Stomach (tissue), 9 donors: ENCODE results near the gene ARID5B. TPM values are rescaled to one million over a fixed set of nuclear protein-coding genes. Genes with fewer than 3 reads are reported as not detected.

Experiments used
- DNase-seq, 2 donors: peaks; one replicate each; pipeline versions ENCODE4 v3.0.0 to v3.0.0-alpha.2; 2013 to 2019
- H3K27ac ChIP-seq, 5 donors: fragments of 200-600 bp in 4 of 5; sonication (generic) in 4 of 5; one replicate each; pipeline ENCODE4 v1.5.1; 2013 to 2019; ENCODE audit warnings: mild to moderate bottlenecking in 1 of 5, moderate library complexity in 1 of 5
- H3K27me3 ChIP-seq, 3 donors: fragments of 200-600 bp; sonication (generic); one replicate each; pipeline ENCODE4 v1.5.1; 2017 to 2019; ENCODE audit warnings: mixed run types in 1 of 3
- H3K36me3 ChIP-seq, 4 donors: fragments of 200-600 bp; sonication (generic); 1 replicate in 3 of 4; 2 replicates in 1 of 4; pipeline ENCODE4 v1.5.1; 2016 to 2019
- H3K4me1 ChIP-seq, 4 donors: fragments of 200-600 bp; sonication (generic); one replicate each; pipeline ENCODE4 v1.5.1; 2016 to 2019
- H3K4me3 ChIP-seq, 4 donors: fragments of 200-600 bp; sonication (generic) in 3 of 4; one replicate each; pipeline ENCODE4 v1.5.1; 2016 to 2019; ENCODE audit warnings: mild to moderate bottlenecking in 1 of 4
- H3K9me3 ChIP-seq, 4 donors: fragments of 200-600 bp; sonication (generic); one replicate each; pipeline ENCODE4 v1.5.1; 2016 to 2019
- EP300 ChIP-seq: sonication (generic); formaldehyde crosslinking; IDR thresholded peaks from one replicate; pipeline ENCODE4 v1.6.1; 2017; ENCODE audit warnings: antibody characterized with exemption
- POLR2A ChIP-seq, 4 donors: fragments of 450-650 bp; IDR thresholded peaks; one replicate each; pipeline ENCODE4 v1.6.1; 2016; ENCODE audit warnings: antibody characterized with exemption in 4 of 4, control low read depth in 2 of 4, mild to moderate bottlenecking in 1 of 4, moderate library complexity in 1 of 4
- POLR2AphosphoS5 ChIP-seq, 3 donors: sonication (generic); formaldehyde crosslinking; IDR thresholded peaks; one replicate each; pipeline ENCODE4 v1.6.1; 2016; ENCODE audit warnings: antibody characterized with exemption in 3 of 3
- WGBS, 5 donors: extraction: QIAGEN DNeasy Blood & Tissue Kit in 3 of 5; methylation state at CpG; one replicate each; pipeline versions ENCODE4 v1.1.5 to v1.1.7; 2013 to 2018; 5-methylcytosine and 5-hydroxymethylcytosine counted together
- intact Hi-C: fragments of 100-400 bp; cut with DNase I; formaldehyde crosslinking; loops from one replicate; pipeline ENCODE4 v1.15.1; 2023; ENCODE audit warnings: low total_unique reads
- polyA plus RNA-seq, 3 donors: library from polyadenylated mRNA; stranded (reverse); fragments of 200-250 nt; gene quantifications; one replicate each; pipeline ENCODE4 v1.2.3, GENCODE V29; 2013
- total RNA-seq, 5 donors: library from RNA; depleted of rRNA; stranded (reverse); fragments of >200 nt; gene quantifications; one replicate each; pipeline versions ENCODE4 v1.1.0 to v1.2.3, GENCODE V29; 2014 to 2016
- TF ChIP-seq, protein P1 (sequence below), 7 experiments: fragments of 450-650 bp in 4 of 7; fragments of 200-600 bp in 3 of 7; sonication (generic) in 3 of 7; IDR thresholded peaks; one replicate each; pipeline ENCODE4 v1.5.1; 2016 to 2019; ENCODE audit warnings: antibody characterized with exemption in 7 of 7, control low read depth in 2 of 7, mild to moderate bottlenecking in 1 of 7
- donor health status: healthy with polysubstance abuse.
- donor health status: Bipolar disorder and iron deficiency.
- donor health status: healthy.

ARID5B gene
- total and polyA plus RNA-seq, 8 donors, result 5.4 to 64.2 (median 11.9) TPM

DNA sequence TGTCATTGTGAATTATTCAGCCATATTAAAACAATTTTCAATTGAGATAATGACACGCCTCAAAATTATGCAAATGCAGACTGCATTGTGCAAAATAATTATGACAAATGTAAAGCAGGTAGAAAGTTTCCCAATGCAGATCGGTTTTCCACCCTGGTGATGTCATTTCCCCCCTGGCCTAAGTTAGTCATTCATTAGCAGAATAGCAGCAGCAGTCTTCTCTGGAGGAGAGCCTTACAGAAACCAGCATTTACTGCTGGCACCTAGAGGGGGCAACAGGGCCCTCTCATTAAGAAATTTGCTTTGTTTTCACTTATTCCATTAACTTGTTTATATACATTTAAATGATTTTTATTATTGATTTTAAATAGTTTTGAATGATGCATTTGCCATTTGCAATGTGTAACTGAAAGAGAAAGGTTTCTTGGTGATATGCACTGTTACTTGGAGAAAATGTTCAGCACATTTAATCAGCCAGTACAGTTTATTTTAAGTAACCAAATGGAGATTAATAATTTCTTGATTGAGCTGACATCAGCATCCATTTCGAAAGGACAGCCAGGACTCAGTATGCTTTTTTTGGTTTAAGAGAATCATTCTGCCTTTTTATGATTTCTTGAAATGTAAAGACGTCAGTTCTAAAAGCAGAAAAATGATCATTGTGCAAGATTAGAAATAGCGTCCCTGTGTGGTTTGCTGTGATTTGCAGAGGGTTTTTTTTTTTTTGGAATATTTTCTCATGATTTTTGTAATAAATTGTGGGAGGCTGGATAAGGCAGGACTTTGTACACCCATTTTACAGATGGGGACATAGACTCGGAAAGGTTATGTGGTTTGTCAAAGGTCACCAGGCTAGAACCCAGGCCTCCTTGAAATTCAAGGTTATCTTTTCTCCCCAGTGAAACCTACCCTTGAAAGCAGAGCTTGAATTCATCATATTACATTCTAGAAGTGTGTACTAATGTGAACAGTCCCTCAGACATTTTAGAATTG, 3.5 kb downstream of the ARID5B start:
- TF ChIP-seq EP300 (no peak), POLR2AphosphoS5 (IDR thresholded peaks at IDR 0.05) (peak in 1 of 3 donors; percentile 21)
- TF ChIP-seq, protein P1, sequence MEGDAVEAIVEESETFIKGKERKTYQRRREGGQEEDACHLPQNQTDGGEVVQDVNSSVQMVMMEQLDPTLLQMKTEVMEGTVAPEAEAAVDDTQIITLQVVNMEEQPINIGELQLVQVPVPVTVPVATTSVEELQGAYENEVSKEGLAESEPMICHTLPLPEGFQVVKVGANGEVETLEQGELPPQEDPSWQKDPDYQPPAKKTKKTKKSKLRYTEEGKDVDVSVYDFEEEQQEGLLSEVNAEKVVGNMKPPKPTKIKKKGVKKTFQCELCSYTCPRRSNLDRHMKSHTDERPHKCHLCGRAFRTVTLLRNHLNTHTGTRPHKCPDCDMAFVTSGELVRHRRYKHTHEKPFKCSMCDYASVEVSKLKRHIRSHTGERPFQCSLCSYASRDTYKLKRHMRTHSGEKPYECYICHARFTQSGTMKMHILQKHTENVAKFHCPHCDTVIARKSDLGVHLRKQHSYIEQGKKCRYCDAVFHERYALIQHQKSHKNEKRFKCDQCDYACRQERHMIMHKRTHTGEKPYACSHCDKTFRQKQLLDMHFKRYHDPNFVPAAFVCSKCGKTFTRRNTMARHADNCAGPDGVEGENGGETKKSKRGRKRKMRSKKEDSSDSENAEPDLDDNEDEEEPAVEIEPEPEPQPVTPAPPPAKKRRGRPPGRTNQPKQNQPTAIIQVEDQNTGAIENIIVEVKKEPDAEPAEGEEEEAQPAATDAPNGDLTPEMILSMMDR (IDR thresholded peaks at IDR 0.05), result peak in 1 of 7 experiments; percentile 10
- 23 to 29% (median 28%) methylated on average over 6 of the region's 6 CpGs for WGBS, 5 donors
- Histone ChIP-seq H3K36me3 (no peaks in the 10 kb centered on the region), H3K27me3 (no peaks in the 10 kb centered on the region), H3K4me3 (peak overlapping the region in 1 of 4 donors; percentile 62), H3K27ac (peak overlapping the region in 4 of 5 donors; percentile 94 to 99 (median 98)), H3K9me3 (no peaks in the 10 kb centered on the region), H3K4me1 (peaks cover 13 to 47% (median 31%) of the 10 kb centered on the region in 4 donors)
- intact Hi-C loops, result loop anchor here (10.0 kb wide), 1 partner anchor 340 kb away; no protein-coding TSS in a partner anchor
- peak in 1 of 2 donors; percentile 85 for DNase-seq

DNA sequence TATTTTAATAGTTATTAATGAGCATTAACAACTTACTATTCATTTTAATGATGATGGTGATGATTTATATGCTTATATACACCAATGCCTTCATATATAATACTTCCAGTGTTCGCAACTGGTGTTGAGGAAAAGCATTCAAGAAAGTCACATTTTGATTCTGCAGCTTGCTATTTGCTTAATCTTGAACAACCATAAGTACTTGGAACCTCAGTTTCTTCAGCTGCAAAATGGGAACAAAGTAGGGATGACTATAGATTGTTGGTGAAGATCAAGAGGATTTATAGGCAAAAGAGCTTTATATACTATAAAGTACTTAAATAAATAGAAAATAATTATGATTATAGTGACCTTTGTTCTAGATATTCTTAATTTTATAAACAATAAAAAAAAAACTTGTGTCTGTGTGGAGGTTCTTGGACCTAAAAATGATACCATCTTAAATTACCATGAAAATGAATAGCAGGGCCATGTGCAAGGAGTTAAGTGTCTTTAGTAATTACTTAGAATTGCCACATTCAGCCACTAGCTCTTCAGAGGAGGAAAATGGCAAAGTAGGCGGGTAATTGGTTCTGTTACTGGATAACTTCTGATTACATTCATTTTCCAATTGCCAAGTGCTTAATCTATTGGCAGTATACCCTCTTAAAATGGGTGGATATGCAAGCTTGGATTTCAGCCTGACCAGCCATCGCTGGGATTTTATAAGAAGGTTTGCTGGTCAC, 4.5 kb downstream of the ARID5B start:
- H3K9me3 ChIP-seq, result no peaks in the 10 kb centered on the region
- 50 to 71% (median 67%) methylated on average over 3 of the region's 3 CpGs for WGBS, 5 donors
- peaks cover 7 to 50% (median 34%) of the 10 kb centered on the region in 4 donors for H3K4me1 ChIP-seq
- no peaks in the 10 kb centered on the region for H3K27me3 ChIP-seq
- no peak overlapping the region for H3K4me3 ChIP-seq
- H3K27ac ChIP-seq, result peak overlapping the region in 4 of 5 donors; percentile 94 to 99 (median 98)
- no peak for DNase-seq
- intact Hi-C loops, result loop anchor here (10.0 kb wide), 1 partner anchor 339 kb away; no protein-coding TSS in a partner anchor
- TF ChIP-seq EP300, result no peak
- H3K36me3 ChIP-seq, result no peaks in the 10 kb centered on the region

DNA sequence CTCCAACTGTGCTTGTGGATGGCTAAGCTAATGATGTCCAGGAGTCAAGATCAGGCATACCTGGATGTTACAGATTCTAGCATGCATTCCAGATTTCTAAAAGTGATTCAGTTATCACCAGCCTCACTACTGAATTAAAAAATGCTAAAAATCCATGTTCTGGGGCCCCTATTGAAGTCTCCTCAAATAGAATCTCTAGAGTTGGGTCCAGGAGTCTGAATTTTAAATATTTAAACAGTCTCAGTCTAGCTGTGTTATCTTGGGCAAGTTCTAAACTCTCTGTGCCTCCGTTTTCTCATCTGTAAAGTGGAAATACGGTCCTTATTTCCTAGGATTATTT, 5.0 kb downstream of the ARID5B start:
- TF ChIP-seq EP300 (no peak), POLR2AphosphoS5 (IDR thresholded peaks at IDR 0.05) (no peak), POLR2A (IDR thresholded peaks at IDR 0.05) (no peak)
- TF ChIP-seq, protein P1 (IDR thresholded peaks at IDR 0.05), result no peak
- H3K27ac ChIP-seq, result peak overlapping the region in 4 of 5 donors; percentile 15 to 99 (median 65)
- intact Hi-C loops, result loop anchor here (10.0 kb wide), 1 partner anchor 338 kb away; no protein-coding TSS in a partner anchor

DNA sequence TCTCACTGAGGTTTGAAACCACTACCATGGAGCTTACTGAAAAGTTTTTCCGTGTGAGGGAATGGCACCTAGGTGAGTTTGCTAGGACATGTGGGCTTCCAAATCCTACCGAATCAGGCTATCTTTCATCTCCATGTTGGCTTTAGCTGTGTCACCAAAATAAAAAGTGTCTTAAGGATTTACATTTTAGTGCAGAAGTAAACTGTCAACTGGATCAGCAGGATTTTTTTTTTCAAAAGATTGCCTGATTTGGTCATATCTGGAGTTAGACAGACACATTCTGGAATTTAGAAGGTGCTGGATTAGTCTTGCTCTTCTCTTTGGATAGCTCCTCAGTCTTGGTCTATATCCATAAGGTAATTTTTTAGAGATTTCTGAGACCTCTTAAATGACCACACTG, 5.5 kb downstream of the ARID5B start:
- Histone ChIP-seq H3K9me3 (no peaks in the 10 kb centered on the region), H3K27ac (peak overlapping the region in 2 of 5 donors; percentile 15 to 99), H3K36me3 (no peaks in the 10 kb centered on the region), H3K27me3 (no peaks in the 10 kb centered on the region), H3K4me3 (no peak overlapping the region), H3K4me1 (peaks cover 7 to 60% (median 39%) of the 10 kb centered on the region in 4 donors)
- TF ChIP-seq POLR2AphosphoS5 (IDR thresholded peaks at IDR 0.05) (no peak), POLR2A (IDR thresholded peaks at IDR 0.05) (no peak), EP300 (no peak)
- TF ChIP-seq, protein P1 (IDR thresholded peaks at IDR 0.05), result no peak
- intact Hi-C loops, result loop anchor here (10.0 kb wide), 1 partner anchor 338 kb away; no protein-coding TSS in a partner anchor
- 67 to 77% (median 70%) methylated on average over 2 of the region's 2 CpGs for WGBS, 5 donors
- no peak for DNase-seq

More for the DNA sequence above, 5.0 kb downstream of the ARID5B start:
- DNase-seq, result no peak
- Histone ChIP-seq H3K27me3 (no peaks in the 10 kb centered on the region), H3K4me1 (peaks cover 7 to 55% (median 37%) of the 10 kb centered on the region in 4 donors), H3K9me3 (no peaks in the 10 kb centered on the region), H3K4me3 (no peak overlapping the region), H3K36me3 (no peaks in the 10 kb centered on the region)
- 39 to 93% (median 83%) methylated on average over 2 of the region's 2 CpGs for WGBS, 5 donors
